Posterior vena cava (tissue), 2 donors: ENCODE measurements around the gene MARCHF10. TPM values are rescaled to one million over a fixed set of nuclear protein-coding genes. Genes with fewer than 3 reads are reported as not detected.
"Not testable (repeated sequence)": the region's sequence is repeated elsewhere in the genome, so short reads cannot be mapped to it uniquely, and the experiment has no call there.

Source experiments
- DNase-seq: peaks from one replicate; pipeline ENCODE4 v3.0.0-alpha.2; 2020; ENCODE audit warnings: low spot score
- intact Hi-C, 2 donors: fragments of 100-400 bp; cut with DNase I; formaldehyde crosslinking; loops; one replicate each; pipeline versions ENCODE4 v1.14.1 to v1.14.2; 2022 to 2023
- long read RNA-seq, 2 donors: library from polyadenylated mRNA; unstranded; transcript quantifications; one replicate each; pipeline ENCODE4 v2.0.0, GENCODE V29; 2020 to 2021
- total RNA-seq, 2 donors: library from RNA; stranded (reverse); fragmentation: NEBNext Ultra II Directional; extraction: Animal tissue kit (Norgen Biotek cat#: 25700); gene quantifications; one replicate each; pipeline ENCODE4 v1.2.1, GENCODE V29; 2021
- donor health status: DM: yes; HTN: yes; CAD: no.
- donor health status: DM: yes; HTN: yes; CAD: no.

The MARCHF10 gene
- total RNA-seq = not detected
- long read RNA-seq, donor 1 = 0 reads
- long read RNA-seq, donor 2 = 0 reads

GRCh38 chr17:62807812-62808575, at the start of gene MARCHF10:
TSS of gene MARCHF10 (minus strand) at chr17:62808314. CDS start at chr17:62801735, 6,579 bp downstream.
- intact Hi-C loops = no loop called here
- no peak for DNase-seq

GRCh38 chr17:62857526-62857925, 49.4 kb upstream of the MARCHF10 start:
- intact Hi-C loops = no loop called here
- no peak for DNase-seq

GRCh38 chr17:62856594-62856993, 48.5 kb upstream of the MARCHF10 start:
- DNase-seq = no peak
- intact Hi-C loops = no loop called here

GRCh38 chr17:62855156-62855555, 47.0 kb upstream of the MARCHF10 start:
- intact Hi-C loops = no loop called here
- no peak for DNase-seq

- intact Hi-C loops = no loop called here
- no peak for DNase-seq
Measured at GRCh38 chr17:62854098-62854680, 46.1 kb upstream of the MARCHF10 start.

- DNase-seq = no peak
Measured at GRCh38 chr17:62852195-62852594, 44.1 kb upstream of the MARCHF10 start.

GRCh38 chr17:62849591-62850415, 41.7 kb upstream of the MARCHF10 start:
- DNase-seq, intact Hi-C loops: not testable (repeated sequence)

More at GRCh38 chr17:62852195-62852594, 44.1 kb upstream of the MARCHF10 start:
- intact Hi-C loops = no loop called here

- intact Hi-C loops = no loop called here
- no peak for DNase-seq
Measured at GRCh38 chr17:62848334-62848733, 40.2 kb upstream of the MARCHF10 start.

- intact Hi-C loops = no loop called here
- no peak for DNase-seq
Measured at GRCh38 chr17:62847426-62847825, 39.3 kb upstream of the MARCHF10 start.

- intact Hi-C loops = no loop called here
- DNase-seq = no peak
Measured at GRCh38 chr17:62840871-62841270, 32.8 kb upstream of the MARCHF10 start.

GRCh38 chr17:62833816-62834215, 25.7 kb upstream of the MARCHF10 start:
- intact Hi-C loops, DNase-seq: not testable (repeated sequence)

GRCh38 chr17:62832405-62832804, 24.3 kb upstream of the MARCHF10 start:
- DNase-seq = no peak
- intact Hi-C loops = no loop called here

GRCh38 chr17:62831066-62831465, 23.0 kb upstream of the MARCHF10 start:
- intact Hi-C loops, DNase-seq: not testable (repeated sequence)

GRCh38 chr17:62827746-62828485, 19.8 kb upstream of the MARCHF10 start:
- DNase-seq = no peak
- intact Hi-C loops = no loop called here

GRCh38 chr17:62826956-62827355, 18.8 kb upstream of the MARCHF10 start:
- no peak for DNase-seq
- intact Hi-C loops = no loop called here

- intact Hi-C loops = no loop called here
- no peak for DNase-seq
Measured at GRCh38 chr17:62825182-62825581, 17.1 kb upstream of the MARCHF10 start.

- no peak for DNase-seq
- intact Hi-C loops = no loop called here
Measured at GRCh38 chr17:62824290-62825131, 16.4 kb upstream of the MARCHF10 start.

GRCh38 chr17:62823111-62823893, 15.2 kb upstream of the MARCHF10 start:
- DNase-seq = no peak
- intact Hi-C loops = no loop called here
